Astrocyte (in vitro differentiated cells and primary cell): ENCODE results near the gene BPIFB3.

ENCODE experiments used
- CTCF ChIP-seq: IDR thresholded peaks from 2 replicates; pipeline ENCODE4 v1.5.1; 2011; ENCODE audit warnings: low read depth, mild to moderate bottlenecking, inconsistent platforms, low read length, moderate library complexity; ENCODE audit not compliant: insufficient read depth
- EZH2 ChIP-seq: IDR thresholded peaks from 2 replicates; pipeline ENCODE4 v1.6.1; 2012; ENCODE audit warnings: mild to moderate bottlenecking, low read length, inconsistent platforms; ENCODE audit not compliant: insufficient read depth

GRCh38 chr20:33019465-33020277 lies 34.0 kb upstream of the BPIFB3 start:
- TF ChIP-seq CTCF, result no peak
- TF ChIP-seq EZH2, result no peak
